DND-41 (cell line): ENCODE measurements around the gene IGF2BP2.

ENCODE experiments used
- EZH2 ChIP-seq: IDR thresholded peaks from 3 replicates; pipeline ENCODE4 v1.6.1; 2012; ENCODE audit warnings: borderline replicate concordance, low read depth, mild to moderate bottlenecking, moderate library complexity, low read length, inconsistent platforms; ENCODE audit not compliant: severe bottlenecking
- TF ChIP-seq, protein P1 (sequence below): IDR thresholded peaks from 2 replicates; pipeline ENCODE4 v1.5.1; 2012; ENCODE audit warnings: borderline replicate concordance, low read length, moderate library complexity, mild to moderate bottlenecking; ENCODE audit not compliant: poor library complexity, severe bottlenecking; ENCODE audit errors: extremely low read depth

DNA sequence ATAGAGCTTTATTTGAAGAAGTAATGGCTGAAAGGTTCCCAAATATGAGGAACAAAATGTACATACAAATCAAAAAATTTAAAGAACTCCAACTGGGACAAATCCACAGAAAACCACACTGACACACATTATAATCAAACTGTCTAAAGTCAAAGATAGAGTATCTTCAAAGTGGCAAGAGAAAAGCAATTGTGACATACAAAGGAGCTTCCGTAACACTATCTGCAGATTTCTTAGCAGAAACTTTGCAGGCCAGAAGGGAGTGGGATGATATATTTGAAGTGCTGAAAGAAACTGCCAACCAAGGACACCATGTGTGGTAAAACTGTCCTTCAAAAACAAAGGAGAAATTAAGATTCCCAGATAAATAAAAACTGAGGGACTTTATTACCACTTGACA is 146.8 kb downstream of the IGF2BP2 start:
- TF ChIP-seq, protein P1, sequence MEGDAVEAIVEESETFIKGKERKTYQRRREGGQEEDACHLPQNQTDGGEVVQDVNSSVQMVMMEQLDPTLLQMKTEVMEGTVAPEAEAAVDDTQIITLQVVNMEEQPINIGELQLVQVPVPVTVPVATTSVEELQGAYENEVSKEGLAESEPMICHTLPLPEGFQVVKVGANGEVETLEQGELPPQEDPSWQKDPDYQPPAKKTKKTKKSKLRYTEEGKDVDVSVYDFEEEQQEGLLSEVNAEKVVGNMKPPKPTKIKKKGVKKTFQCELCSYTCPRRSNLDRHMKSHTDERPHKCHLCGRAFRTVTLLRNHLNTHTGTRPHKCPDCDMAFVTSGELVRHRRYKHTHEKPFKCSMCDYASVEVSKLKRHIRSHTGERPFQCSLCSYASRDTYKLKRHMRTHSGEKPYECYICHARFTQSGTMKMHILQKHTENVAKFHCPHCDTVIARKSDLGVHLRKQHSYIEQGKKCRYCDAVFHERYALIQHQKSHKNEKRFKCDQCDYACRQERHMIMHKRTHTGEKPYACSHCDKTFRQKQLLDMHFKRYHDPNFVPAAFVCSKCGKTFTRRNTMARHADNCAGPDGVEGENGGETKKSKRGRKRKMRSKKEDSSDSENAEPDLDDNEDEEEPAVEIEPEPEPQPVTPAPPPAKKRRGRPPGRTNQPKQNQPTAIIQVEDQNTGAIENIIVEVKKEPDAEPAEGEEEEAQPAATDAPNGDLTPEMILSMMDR = no peak
- no peak for TF ChIP-seq EZH2
